BE2C (cell line): ENCODE data around the gene BACE2.

ENCODE experiments used
- DNase-seq: peaks from one replicate; pipeline ENCODE4 v3.0.0-alpha.2; 2020
- H3K27me3 ChIP-seq: fragments of 250-450 bp; sonication (Bioruptor Pico); 2 replicates; pipeline ENCODE4 v1.5.1; 2020; ENCODE audit warnings: mild to moderate bottlenecking
- H3K36me3 ChIP-seq: fragments of 250-450 bp; sonication (Bioruptor Pico); 2 replicates; pipeline ENCODE4 v1.5.1; 2020; ENCODE audit warnings: mild to moderate bottlenecking
- H3K4me1 ChIP-seq: fragments of 250-450 bp; sonication (Bioruptor Pico); 2 replicates; pipeline ENCODE4 v1.5.1; 2020
- H3K4me3 ChIP-seq: 2 replicates; pipeline ENCODE4 v1.5.1; 2011; ENCODE audit warnings: low read depth, low read length
- H3K9me3 ChIP-seq: fragments of 250-450 bp; sonication (Bioruptor Pico); 2 replicates; pipeline ENCODE4 v1.5.1; 2020
- CTCF ChIP-seq: IDR thresholded peaks from 2 replicates; pipeline ENCODE4 v1.5.1; 2012; ENCODE audit warnings: mild to moderate bottlenecking, low read depth, low read length

The BACE2 gene

GRCh38 chr21:41322496-41323382 is 154.8 kb downstream of the BACE2 start:
- H3K36me3 ChIP-seq: no peaks in the 10 kb centered on the region
- H3K4me1 ChIP-seq: no peaks in the 10 kb centered on the region
- DNase-seq: no peak
- no peak for TF ChIP-seq CTCF
- no peaks in the 10 kb centered on the region for H3K9me3 ChIP-seq
- H3K4me3 ChIP-seq: no peak overlapping the region
- H3K27me3 ChIP-seq: no peaks in the 10 kb centered on the region

- Histone ChIP-seq H3K9me3 (no peaks in the 10 kb centered on the region), H3K4me1 (no peaks in the 10 kb centered on the region), H3K36me3 (no peaks in the 10 kb centered on the region), H3K4me3 (no peak overlapping the region), H3K27me3 (no peaks in the 10 kb centered on the region)
- DNase-seq: no peak
- no peak for TF ChIP-seq CTCF
Observed at GRCh38 chr21:41325138-41325912, 157.4 kb downstream of the BACE2 start.

GRCh38 chr21:41326414-41327080 is 158.6 kb downstream of the BACE2 start:
- Histone ChIP-seq H3K4me1 (no peaks in the 10 kb centered on the region), H3K27me3 (no peaks in the 10 kb centered on the region), H3K4me3 (no peak overlapping the region), H3K9me3 (no peaks in the 10 kb centered on the region), H3K36me3 (no peaks in the 10 kb centered on the region)
- DNase-seq: no peak
- no peak for TF ChIP-seq CTCF

- H3K27me3 ChIP-seq: no peaks in the 10 kb centered on the region
- no peaks in the 10 kb centered on the region for H3K4me1 ChIP-seq
- no peaks in the 10 kb centered on the region for H3K9me3 ChIP-seq
- no peak overlapping the region for H3K4me3 ChIP-seq
- no peak for DNase-seq
- no peaks in the 10 kb centered on the region for H3K36me3 ChIP-seq
- no peak for TF ChIP-seq CTCF
Observed at GRCh38 chr21:41327753-41328152, 159.8 kb downstream of the BACE2 start.

- H3K4me1 ChIP-seq: no peaks in the 10 kb centered on the region
- H3K36me3 ChIP-seq: no peaks in the 10 kb centered on the region
- no peak for TF ChIP-seq CTCF
- no peak overlapping the region for H3K4me3 ChIP-seq
- DNase-seq: no peak
- H3K9me3 ChIP-seq: no peaks in the 10 kb centered on the region
- no peaks in the 10 kb centered on the region for H3K27me3 ChIP-seq
Observed at GRCh38 chr21:41328660-41329607, 161.0 kb downstream of the BACE2 start.
